Activated CD8-positive, alpha-beta memory T cell treated with anti-CD3 and anti-CD28 coated beads for 36 hours (primary cell): ENCODE results near the gene STK32C. TPM values are rescaled to one million over a fixed set of nuclear protein-coding genes. Genes with fewer than 3 reads are reported as not detected.

ENCODE experiments used
- CTCF ChIA-PET: fragments of 350-600 bp; sonication (Branson Sonifier 250); formaldehyde crosslinking; loops from one replicate; lab custom pipeline; 2021; ENCODE audit warnings: antibody characterized with exemption; lab: Charles Lee
- POLR2A ChIA-PET: fragments of 350-600 bp; sonication (Branson Sonifier 250); formaldehyde crosslinking; loops from one replicate; lab custom pipeline; 2021; ENCODE audit warnings: antibody characterized with exemption; lab: Charles Lee
- total RNA-seq, 2 experiments: library from RNA; stranded (reverse); gene quantifications; one replicate each; pipeline ENCODE4 v1.2.3, GENCODE V29; 2021

STK32C gene
- total RNA-seq, 2 experiments from 2014 or later = 15.7 to 16.3 TPM

DNA sequence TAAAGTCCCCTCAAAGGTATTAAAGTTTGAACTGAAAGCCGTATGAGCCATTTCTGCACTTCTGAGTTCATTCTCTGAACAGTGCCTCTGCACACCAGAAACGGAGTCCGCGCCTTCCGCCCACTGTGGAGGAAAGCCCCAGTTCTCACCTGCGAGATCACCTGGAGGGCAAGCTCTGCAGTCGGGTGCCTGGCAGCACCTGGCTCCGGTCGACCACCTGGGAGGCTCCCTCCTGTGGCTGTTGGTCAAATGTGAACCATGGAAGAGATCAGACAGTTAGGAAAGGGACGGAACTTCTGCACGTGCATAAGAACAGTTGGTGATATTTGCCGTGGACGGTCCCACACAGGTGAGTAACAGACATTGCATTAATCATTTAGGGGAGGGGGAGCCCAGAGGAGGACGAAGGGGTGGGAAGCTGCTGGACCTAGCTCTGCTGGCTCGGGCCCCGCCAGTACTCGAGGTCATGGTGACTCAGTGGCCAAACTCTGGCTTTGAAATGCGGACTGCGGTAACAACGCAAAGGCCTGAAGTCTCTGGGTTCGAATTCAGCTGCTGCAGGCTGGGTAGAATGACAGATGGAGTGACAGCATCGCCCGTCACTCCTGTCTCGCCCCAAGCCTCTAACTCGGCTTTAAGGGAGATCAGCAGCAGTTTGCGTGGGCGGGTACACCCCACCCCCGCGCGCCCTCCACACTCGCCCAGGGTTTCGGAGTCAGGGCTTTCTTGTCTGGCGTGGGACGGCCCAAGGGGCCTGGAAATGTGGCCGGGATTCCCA is 122.7 kb downstream of the STK32C start:
- CTCF ChIA-PET = no interaction called here
- POLR2A ChIA-PET = no interaction called here

DNA sequence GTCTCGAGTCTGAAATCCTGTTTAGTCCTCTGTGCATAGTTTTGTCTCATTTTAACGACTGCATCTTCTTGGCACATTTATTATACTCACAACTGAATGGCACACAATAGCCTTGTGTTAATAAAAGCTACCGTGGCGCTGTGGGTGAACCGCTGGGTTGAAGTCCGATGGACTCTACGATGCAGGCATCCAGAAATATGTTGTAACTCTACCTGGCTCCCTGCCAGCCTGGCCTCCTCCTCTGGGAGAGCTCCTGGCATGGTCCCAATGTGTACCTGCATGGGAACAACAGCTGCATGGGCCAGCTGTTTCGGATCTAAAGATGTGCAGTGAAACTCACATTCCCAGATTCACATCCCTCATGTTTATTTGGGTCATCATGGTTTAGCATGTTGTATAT is 124.7 kb downstream of the STK32C start:
- POLR2A ChIA-PET = no interaction called here
- CTCF ChIA-PET = no interaction called here

DNA sequence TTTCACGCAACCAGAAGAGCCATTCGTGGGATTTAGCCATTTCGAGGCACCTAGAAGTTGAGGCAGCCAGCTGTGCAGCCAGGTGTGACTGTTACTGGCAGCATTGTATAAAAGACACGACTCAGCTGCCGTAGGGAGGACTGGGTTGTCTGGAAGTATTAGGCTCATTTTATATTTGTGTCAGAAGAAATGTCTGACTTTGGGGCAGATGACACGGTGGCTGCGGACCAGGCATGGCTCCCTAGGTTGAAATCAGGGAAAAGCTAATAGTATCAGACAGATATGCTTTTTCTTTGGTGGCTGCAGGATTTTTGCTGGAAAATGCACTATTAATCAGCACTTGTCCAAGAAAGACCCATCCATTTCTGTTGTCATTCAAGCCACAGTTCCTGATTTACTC is 125.2 kb downstream of the STK32C start:
- ChIA-PET POLR2A (no interaction called here), CTCF (no interaction called here)

DNA sequence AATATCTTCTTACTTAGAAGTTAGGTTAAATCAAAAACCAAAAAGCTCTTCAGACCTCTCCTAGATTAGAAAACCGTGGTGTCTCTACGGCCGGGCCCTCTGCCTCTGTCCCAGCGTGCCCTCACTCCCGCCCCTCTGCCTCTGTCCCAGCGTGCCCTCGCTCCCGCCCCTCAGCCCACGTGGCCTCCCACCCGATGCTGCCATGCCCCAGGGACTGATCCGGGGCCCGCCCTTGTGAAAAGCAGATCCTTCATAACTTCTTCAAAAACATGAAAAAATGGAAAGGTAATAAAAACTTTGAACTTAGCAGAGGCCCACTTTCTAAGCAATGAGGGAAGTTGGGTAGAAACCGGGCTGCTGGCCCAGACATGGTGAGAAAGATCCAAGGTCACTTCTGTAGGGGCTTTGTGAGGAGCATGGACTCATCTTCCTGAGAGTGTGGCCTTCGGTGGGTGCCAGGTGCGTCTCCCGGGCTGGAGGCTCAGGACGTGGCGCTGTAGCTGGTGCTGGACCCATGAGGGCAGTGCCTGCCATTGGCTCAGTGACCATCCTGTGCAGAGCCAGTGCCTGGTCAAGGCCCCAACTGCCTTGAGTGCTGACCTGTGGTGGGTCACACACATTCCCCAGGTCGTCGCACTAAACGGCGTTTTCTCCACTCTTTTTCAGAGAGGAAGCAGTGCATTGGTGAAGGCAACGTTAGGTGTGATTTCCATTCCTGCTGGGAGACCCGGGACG is 125.9 kb downstream of the STK32C start:
- ChIA-PET POLR2A (no interaction called here), CTCF (no interaction called here)

DNA sequence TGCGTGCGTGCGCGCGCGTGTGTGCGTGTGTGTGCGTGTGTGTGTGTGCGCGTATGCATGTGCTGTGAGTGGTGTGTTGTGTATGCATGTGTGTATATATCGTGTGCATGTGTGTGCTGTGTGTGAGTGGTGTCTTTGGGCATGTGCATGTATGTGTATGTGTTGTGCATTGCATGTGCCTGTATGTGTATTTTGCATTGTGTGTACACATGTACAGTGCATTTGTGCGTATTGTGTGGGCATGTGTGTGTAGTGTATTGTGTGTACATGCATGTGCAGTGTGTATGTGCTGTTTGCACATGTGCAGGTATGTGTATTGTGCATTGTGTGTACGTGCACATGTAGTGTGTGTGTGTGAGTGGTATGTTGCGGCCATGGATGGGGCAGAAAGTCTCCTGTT is 127.0 kb downstream of the STK32C start:
- ChIA-PET POLR2A (no interaction called here), CTCF (no interaction called here)

DNA sequence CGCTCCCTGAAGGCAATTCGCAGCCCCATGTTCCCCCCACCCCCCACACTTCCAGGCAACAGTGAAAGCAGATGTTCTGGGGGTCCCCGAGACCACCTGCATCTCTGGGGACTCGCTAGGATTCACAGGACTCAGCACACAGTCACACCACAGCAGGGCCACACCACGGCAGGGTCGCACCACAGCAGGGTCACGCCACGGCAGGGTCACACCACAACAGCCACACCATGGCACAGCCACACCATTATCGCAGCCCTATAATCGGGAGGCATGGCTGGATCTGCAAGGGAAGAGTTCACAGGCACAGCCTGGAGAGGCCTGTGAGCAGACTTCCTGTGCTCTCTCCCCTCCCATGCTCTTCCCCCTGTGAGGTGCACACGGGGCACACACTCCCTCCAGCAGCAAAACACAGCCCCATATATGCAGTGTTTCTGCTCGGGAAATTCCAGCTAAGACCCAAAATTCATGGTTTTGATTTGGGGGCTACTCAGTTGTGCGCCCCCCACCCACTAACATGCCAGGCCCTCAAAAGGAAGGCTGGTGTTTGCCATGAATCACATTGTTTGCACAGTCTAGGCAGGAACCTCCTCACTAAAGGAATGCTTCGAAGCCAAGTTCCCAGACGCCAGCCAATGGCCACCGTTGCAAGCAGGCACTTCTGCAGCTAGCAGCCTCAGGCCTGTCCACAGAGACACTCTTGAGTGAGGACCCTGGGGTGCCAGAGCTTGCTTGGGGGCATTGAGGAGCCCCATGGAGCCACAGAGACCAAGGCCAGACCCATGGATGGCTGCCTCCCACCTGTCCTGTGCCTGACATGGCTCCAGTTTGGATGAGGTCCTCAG is 128.0 kb downstream of the STK32C start:
- POLR2A ChIA-PET = no interaction called here
- CTCF ChIA-PET = no interaction called here

DNA sequence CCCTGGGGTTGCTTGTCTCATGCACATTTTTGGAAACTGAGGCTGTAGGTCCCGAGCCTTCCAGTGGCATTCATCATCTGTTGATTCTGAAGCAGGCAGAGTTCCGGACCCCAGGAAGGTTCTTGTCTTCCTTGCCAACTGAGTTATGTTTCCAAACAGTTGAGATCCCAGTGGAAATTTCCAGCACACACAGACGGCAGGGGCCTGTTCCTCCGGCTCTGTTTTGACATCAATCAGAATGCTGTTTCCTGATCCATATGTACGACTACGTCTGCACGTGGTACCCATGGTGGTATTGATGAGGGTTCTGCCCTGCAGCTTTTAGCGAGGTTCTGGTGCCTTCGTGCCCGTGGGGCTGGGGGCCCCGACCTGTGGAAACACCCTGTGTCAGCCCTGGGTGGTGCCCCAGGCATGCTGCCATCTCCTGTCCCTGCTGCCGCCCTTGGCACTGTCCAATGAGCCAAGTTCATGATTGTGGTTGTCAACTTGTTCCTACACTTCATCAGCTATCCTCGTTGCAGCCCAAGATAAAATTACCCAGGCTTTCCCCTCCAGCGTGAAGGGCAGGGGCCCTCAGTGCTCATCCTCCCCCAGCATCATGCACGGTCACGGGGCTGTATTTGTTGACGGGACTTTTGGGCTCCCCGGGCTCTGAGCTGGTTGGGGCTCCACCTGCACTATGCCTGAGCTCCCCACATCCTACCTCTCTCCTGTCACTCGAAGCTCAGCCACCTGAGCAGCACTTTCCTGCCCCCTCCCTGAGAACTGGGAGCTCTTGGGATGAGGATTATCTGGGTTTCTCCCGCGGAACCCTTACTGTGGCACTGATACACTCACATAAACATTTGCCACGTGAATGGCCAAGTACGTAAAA is 128.8 kb downstream of the STK32C start:
- POLR2A ChIA-PET = no interaction called here
- CTCF ChIA-PET = no interaction called here

DNA sequence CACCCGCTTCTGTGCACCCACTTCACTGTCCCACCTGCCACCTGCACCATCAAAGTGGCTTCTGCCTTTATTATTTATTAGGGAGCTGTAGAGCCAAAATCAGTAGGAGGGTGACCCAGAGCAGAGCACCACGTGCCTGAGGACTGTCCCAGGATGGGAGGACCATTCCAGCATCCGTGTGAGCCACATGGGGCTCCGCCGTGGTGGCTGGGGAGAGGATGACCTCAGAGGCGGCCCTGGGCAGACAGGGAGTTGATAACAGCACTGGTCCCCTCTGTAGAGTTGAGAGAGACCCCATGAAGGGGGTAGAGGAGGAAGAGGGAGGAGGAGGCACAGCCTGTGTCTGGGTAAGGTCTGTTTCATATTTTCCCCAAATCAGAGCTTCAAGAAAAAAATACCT is 129.7 kb downstream of the STK32C start:
- ChIA-PET CTCF (no interaction called here), POLR2A (no interaction called here)

DNA sequence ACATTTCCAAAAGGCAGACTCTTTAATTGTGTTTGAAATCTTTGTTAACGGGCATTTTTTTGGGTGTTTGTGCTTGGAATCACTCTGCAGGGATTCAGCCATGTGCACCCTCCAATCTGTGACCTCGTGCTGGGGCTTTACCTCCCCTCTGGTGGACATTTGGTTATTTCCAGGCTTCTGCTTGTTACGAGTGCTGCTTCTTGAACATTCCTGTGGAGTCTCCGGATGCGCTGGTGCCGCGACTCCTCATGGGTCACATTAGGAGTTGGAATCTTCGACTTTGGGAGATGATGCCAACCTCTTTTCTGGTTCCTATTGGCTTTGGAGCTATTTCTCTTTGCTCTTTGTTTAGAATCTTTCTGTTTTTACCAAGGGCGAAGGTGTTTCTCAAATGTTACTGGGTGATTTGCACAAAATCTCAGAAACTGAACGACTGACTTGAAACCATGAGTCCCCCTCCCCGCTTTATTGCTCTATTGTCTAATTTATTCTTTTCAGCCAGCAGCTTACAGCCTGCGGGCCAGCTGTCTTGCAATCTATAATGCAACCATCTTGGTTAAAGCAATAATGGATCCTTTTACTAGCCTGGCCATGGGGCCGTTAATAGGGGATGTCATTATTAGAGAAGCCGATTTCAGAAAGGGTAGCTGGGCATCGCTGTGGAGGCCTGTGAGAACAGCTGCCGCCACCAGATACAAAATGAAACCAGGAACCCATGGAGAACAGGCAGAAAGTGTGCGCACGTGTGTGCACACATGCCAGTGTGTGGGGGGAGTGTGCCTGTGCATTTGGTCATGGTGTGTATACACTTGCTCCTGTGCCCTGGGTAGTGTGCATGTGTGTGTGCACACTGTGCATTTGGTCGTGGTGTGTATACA is 130.9 kb downstream of the STK32C start:
- ChIA-PET POLR2A (no interaction called here), CTCF (no interaction called here)

DNA sequence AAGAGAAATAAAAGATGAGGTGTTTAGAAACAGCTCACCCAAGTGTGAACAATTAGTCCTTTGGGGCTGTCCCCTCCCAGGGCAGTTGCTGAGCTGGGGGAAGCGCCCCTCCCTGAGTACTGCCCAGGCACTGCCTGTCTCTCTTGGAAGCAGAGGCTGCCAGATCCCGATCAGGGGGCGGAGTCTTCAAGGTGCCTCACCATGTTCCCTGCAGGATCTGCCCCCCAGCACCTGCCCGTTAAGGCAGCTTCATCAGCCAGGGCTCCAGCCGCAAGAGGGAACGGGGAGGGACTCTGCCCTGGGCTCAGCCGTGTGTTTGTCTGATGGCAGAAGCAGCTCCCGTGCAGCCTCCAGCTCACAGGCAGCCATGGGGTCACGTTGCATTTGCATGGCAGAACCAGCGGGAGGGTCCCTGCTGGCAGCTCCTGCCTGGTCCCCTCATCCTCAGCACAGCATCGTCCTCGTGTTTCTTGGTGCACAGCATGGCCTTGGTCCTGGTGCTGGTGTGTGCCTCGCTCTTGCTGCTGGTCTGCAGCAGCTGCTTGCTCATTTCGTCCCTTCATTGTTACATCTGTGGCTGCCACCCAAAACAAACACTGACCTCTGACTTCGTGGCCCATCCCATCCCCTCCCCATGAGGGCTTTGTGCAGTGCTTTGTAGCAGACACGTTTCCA is 131.7 kb downstream of the STK32C start:
- CTCF ChIA-PET = no interaction called here
- POLR2A ChIA-PET = no interaction called here

DNA sequence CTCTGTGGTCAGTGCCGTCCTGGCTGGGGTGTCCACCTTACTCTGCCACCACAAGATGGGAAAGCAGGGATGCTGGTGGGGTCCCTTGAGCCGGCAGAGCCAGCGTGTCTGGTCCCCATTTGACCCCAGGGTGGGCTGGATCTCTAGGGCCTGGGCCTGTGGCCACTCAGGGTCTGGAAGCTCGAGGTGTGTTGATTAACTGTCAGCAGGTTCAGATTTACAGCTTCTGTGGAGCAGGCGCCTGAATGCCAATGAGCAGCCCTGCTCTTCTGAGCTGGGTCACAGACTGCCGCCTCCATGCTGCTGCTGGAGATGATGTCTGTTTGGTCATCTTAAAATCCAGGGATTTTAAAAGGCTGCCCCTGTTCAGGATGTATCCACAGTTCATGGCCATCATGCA is 132.3 kb downstream of the STK32C start:
- POLR2A ChIA-PET = no interaction called here
- CTCF ChIA-PET = no interaction called here

DNA sequence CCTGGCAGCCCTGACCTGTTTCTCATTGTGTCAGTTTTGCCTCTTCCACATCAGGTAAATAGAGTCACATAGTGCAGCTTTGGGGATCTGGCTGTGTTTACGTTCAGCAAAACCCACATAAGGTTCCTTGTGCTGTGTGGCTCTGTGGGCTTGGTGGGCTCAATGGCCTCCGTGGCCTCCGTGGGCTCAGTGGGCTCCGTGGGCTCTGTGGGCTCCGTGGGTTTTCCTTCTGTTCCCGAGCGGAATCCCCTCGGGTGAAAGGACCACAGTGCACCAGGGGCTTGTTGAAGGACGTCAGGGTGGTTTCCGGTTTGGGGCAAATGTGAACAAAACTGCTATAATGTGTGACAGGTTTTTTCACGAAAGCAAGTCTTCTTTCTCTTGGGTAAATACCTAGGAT is 133.5 kb downstream of the STK32C start:
- ChIA-PET CTCF (no interaction called here), POLR2A (no interaction called here)

DNA sequence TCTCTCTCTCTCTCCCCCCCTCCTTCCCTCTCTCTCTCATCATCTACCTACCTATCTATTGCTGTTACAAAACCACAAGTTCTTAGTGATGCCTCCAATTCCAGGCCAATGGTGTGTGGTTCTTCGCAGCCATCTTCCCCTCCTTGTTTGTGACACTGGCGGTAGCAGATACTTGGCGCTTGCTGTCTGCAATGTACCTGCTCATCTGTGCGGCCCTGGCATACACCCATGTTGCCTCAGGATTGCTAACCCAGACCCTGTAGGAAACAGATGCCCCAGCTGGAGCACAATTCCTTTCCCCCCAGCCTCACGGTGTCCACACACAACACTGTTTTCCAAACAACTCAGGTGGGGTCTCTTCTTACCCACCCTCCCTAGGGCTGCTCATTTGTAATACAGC is 134.6 kb downstream of the STK32C start:
- ChIA-PET CTCF (no interaction called here), POLR2A (no interaction called here)

DNA sequence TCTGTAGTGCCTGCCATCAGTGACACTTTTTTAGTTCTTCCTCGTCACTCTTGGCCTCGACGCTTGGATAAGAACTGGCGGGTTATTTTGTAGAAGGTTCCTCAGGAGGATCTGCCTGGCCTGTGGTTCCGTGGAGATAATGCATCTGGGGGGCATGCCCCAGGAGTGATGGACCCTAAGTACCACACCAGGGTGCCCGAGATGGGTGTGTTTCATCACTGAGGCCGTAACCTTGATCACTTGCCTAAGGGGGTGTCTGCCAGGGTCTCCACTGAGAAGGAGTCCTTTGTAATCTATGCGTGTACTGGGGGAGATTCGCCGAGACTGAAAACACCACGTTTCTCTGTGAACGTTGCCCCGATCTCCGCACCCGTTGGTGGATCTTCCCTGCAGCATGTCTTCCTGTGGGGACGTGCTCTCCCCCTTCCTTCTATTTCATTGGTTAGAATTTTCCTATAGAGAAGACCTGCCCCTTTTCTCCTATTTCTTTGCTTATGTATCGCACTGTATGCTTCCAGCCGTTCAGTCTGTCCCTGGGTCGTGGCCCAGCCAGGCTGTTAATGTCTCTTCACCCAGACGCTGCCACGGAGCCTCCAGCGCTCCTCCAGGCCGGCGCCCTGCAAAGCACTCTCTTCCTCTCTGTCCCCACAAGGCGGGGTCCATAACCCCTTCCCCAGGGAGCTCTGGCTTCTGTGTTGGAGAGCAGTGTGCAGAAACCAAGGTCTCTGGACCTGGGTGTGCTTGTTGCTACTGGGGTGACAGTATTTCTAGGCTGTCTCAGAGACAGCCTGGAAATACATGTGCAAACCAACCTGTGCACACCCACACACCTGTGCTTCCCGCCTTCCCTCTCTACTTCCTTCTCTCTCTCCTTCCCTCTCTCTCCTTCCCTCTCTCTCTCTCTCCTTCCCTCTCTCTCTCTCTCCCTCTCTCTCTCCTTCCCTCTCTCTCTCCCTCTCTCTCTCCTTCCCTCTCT is 135.4 kb downstream of the STK32C start:
- ChIA-PET POLR2A (no interaction called here), CTCF (no interaction called here)

DNA sequence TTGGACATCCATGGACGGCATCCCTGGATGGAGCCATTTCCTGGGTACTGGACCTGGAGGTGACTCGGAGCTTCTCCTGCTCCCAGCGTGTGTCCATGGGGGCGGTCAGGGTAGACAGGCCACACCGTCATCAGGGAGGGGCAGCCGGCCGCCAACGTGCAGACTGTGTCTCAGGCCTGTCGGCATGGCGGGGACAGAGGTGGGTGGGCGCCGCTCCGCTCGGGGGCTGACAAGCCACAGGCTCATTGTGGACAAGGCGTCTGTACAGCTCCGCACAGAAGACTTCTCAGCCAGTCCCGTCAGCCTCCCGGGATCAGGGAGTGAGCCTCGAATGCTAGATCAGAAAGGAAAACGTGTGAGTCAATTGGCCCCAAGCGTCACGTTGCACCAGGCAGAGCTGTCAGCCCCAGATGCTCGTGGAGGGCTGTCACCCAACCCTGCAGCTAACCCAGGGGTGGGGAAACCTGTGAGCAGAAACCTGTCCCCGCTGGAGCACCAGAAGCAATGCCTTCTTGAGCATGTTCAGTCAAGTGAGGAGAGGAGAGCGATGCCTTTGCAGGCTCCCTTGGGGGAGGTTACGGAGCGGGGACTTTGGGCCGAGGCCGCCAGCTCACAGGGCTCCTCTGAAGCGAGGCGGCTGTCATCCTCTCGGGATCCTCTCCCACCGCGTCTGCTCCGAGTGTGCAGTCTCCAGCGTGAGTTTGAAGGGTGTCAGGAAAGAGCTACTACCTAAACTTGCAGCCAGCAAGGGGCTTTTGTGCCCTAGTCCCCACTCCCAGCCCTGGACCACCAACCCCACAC is 137.0 kb downstream of the STK32C start:
- ChIA-PET POLR2A (no interaction called here), CTCF (no interaction called here)
